ENCODE data around the gene MAGEA6. TPM values are rescaled to one million over a fixed set of nuclear protein-coding genes. Genes with fewer than 3 reads are reported as not detected.

The MAGEA6 gene
- total RNA-seq, 1 donor from 2014 or later, result not detected

DNA sequence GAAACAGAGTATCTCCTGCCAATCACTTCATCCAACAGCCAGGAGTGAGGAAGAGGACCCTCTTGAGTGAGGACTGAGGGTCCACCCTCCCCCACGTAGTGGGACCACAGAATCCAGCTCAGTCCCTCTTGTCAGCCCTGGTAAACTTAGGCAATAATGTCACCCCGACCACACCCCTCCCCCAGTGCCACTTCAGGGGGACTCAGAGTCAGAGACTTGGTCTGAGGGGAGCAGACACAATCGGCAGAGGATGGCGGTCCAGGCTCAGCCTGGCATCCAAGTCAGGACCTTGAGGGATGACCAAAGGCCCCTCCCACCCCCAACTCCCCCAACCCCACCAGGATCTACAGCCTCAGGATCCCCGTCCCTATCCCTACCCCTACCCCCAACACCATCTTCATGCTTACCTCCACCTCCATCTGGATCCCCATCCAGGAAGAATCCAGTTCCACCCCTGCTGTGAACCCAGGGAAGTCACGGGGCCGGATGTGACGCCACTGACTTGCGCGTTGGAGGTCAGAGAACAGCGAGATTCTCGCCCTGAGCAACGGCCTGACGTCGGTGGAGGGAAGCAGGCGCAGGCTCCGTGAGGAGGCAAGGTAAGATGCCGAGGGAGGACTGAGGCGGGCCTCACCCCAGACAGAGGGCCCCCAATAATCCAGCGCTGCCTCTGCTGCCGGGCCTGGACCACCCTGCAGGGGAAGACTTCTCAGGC, 36.1 kb downstream of the MAGEA6 start, which contains the start of the genes CSAG1 and MAGEA12:
Gene CSAG1, minus strand, starts transcription at position 461 of the 715 bp plus-strand sequence. CDS start 1,261 bp downstream, outside the sequence.
Gene MAGEA12, plus strand, starts transcription at position 497 of the 715 bp plus-strand sequence. CDS start 2,405 bp downstream, outside the sequence.
- no peak for ATAC-seq

GRCh38 chrX:152725409-152725808, 44.1 kb downstream of the MAGEA6 start:
- ATAC-seq, result no peak

Other genes starting within 250 kb of the MAGEA6 start
- 0.72 TPM for gene GABRQ, start 131.8 kb downstream of the MAGEA6 start, total RNA-seq
- not detected for gene MAGEA3, start 70.9 kb downstream of the MAGEA6 start, total RNA-seq
- gene CSAG2, start 60.4 kb downstream of the MAGEA6 start, total RNA-seq, result not detected
- not detected for gene MAGEA2B, start 55.1 kb downstream of the MAGEA6 start, total RNA-seq
- gene CSAG1, start 36.0 kb downstream of the MAGEA6 start, total RNA-seq, result not detected
- gene MAGEA12, start 35.9 kb downstream of the MAGEA6 start, total RNA-seq, result not detected
- gene MAGEA2, start 15.8 kb downstream of the MAGEA6 start, total RNA-seq, result not detected
- gene CSAG3, start 10.5 kb downstream of the MAGEA6 start, total RNA-seq, result not detected
- gene CETN2, start 61.1 kb upstream of the MAGEA6 start, total RNA-seq, result 32.4 TPM
- gene NSDHL, start 61.4 kb upstream of the MAGEA6 start, total RNA-seq, result 47.4 TPM
- 341 TPM for gene ZNF185, start 128.4 kb upstream of the MAGEA6 start, total RNA-seq
- gene PNMA5, start 224.4 kb upstream of the MAGEA6 start, total RNA-seq, result not detected

Data from esophagus mucosa (tissue), 1 donor.